NCI-H524 treated with DMSO at 0.1 percent for 48 hours (cell line): Measurements from ENCODE around the gene SIAH3.
A peak's percentile ranks its signal among the peaks of the same experiment; 100 is the strongest.

Source experiments
- DNase-seq: peaks from one replicate; lab custom pipeline; 2025; lab: John Stamatoyannopoulos, UW

SIAH3 gene

DNA sequence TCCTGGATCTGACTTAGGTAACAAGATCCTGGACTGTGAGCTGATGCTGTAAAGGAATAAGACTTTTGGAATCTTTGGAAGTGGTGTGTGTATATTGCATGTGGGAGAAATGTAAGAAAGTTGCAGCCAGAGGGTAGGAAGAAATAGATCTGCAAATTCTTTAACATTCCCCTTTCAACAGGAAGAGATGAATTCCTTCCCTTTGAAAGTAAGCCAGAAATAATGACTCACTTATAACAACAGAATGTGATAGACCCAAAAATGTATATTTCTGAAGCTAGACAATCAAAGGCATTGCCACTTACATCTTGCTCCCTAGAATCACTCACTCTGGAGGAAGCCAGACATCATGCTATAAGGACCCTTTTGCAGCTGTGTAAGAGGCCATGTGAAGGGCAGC is 9.8 kb upstream of the SIAH3 start:
- DNase-seq: no peak

DNA sequence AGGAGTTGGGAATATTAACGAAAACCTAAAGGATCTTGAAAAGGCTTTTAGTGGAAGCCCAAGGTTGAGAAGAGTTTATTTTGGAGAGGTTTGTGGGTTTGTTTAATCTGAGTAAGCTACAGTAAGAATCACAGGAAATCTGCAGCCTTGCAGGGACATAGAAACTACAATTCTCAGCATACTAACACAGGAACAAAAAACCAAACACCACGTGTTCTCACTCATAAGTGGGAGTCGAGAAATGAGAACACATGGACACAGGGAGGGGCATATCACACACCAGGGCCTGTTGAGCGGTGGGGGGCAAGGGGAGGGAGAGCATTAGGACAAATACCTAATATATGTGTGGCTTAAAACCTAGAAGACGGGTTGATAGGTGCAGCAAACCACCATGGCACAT is 8.7 kb upstream of the SIAH3 start:
- no peak for DNase-seq

DNA sequence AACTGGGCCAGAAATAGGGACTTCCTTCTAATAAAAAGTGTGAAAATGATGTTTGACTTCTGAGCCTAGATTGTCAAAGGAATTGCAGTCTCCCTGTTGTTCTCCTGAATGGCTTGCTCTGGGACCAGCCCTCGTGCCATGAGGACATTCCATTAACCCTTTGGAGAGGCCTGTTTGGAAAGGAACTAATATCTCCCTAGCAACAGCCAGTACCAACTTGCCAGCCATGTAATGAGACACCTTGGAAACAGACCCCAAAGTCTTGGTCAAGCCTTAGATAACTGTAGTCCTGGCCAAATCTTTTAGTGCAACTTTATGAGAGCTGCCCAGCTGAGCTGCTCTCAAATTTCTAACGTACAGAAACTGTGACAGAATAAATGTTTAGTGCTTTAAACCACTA is 8.2 kb upstream of the SIAH3 start:
- no peak for DNase-seq

DNA sequence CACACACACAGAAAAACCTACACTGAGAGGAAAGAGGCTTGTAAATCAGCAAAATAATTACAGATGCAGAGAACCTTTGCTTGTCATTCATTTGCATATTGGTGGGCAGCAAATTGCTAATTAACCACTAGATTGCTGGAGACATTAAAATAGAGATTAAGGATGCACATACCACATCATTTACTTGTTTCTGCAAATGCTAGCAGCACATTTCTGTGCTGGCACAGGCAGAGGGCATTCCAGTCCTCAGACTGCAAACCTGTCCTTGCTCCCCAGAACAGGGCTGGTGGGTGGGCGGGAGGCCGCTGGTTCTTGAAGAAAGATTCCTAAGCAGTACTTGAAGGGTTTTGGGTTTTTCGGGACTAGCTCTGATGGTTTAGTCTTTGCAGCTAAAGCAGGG is 941 bp upstream of the SIAH3 start:
- DNase-seq: no peak

DNA sequence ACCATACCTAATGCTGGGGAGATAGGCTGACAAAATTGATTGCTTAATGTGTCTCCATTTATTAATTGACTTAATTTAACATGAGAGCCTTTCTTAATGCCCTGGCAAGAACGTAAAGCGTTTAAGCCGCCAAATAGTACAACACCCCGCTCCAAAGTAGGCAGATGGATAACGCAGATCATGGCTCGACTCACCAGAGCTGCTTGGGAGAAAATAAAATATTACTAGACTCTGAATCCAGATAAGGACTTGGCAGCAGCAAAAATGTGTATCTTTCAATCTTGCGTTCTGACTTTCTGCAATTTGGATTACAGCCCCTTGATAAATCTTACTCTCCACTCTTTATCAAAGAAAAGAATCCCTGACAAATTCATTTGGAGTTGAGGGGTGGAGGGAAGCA is 403 bp upstream of the SIAH3 start:
- DNase-seq: no peak

DNA sequence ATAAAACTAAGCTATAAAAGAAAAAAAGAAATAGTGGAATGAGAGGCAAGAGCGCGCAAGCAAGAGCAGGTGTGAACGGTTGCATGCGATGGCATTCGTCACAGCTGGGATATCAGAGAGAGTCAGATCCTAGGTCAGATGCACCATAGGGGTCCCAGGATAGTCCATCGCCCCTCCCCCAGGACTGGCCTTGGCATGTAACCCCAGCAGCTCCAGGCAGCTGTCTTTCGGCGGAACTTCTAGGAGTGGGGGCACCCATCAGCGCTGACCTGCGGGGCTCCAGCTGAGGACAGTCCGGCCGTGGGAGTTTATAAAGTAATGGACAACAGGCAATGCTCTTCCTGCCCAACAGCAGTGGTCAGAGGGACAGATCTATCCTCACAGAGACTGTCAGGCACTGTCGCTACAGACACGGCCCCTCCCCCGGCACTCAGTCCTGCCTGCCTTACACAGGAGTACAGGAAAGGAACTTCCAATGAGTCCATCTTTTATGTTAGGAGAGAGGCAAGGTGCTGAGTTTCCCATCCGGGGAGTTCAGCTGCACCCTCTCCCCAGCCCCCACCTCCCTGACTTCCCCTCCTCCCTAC is 1.4 kb downstream of the SIAH3 start:
- DNase-seq: no peak

DNA sequence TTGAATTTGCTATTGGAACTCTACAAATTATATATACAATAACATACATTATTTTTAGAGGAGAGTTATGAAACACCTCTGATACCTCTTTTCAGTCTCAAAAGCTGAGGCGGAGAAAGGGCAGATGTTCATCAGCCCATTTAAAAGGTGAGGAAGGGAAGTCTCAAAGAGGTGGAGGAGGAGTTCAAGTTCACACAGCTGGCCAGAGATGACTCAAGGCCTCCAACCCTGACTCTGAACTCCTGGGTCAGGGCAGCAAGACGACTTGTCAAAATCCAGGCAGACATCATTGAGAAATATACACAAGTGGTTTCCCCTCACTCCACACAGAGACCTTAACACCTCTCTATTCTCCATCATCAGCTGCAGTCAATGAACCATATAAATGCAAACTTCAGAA is 2.1 kb downstream of the SIAH3 start:
- no peak for DNase-seq

DNA sequence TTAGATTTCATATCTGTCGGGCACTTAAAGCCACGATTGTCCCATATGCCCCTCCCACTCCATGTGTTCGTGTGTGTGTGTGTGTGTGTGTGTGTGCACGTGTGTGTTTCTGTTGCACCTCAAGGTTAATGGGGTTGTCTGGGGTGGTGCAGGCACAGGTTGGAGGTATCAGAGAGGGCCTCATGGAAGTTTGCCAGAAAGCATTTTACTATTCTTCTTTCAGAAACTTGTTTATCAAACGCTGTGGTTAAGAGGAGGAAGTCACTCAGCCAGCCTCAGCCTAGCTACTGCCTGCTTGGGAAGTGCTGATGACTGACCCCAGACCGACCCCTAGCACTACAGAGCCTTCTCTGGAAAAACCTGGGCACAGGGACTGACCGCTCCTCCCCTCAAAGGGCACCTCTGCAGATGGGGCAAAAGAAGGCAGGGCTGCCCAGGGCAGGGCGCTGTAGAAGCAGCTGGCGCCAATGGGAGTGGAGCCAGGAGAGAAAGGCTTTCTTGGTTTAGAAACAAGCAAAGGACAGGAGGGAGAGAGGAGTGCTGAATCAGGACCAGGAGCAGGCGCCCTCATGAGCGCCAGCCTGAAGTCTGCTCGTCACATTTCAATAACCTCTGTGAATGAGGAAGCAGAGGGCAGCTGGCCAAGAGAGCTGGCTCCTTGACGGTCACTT is 3.9 kb downstream of the SIAH3 start:
- peak; percentile 24 for DNase-seq

DNA sequence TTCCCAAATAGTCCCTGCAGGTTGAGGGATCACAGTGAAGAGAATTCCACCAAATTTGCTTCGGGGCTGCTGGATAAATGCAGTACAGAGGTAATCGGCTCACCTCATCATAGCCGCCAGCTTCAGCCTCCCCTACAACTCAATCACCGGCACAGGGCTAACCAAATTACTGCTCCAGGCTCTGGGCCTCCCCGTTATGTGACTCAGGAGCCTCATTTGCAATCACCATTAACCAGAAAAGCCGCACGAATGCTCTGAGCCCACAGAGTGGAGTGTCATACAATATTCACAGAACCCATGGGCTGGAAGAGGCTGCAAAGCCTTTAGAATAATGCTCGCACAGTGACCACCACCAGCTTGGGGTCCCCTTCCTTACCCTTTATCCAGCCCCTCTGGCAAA is 4.9 kb downstream of the SIAH3 start:
- DNase-seq: no peak

DNA sequence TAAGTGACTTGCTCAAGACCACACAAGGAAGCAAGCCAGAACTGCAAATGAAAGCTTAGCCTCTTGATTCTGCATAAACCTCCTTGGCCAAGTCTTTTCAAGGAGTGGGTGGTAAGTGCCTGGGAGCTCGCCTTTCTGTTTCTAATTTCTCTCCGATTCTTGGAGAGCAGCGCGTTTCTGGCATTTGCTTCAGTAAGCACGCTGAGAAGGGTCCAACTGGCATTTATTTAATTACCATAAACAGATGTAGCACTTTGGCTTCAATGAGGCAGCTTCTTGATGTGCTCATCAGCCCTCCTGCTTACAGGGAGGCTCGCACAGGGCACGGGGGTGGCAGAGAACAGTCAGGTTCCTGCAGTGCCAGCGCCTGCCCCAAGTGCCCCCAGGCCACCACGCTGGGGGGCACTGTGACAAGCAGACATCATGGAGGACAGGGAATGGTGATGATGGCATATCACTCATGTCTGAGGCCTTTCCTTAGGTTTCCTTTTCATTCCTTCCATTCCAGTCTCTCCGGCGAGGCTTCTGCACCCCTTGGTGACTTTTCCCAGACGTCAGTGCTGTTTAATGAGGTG is 13.3 kb downstream of the SIAH3 start:
- peak; percentile 75 for DNase-seq

DNA sequence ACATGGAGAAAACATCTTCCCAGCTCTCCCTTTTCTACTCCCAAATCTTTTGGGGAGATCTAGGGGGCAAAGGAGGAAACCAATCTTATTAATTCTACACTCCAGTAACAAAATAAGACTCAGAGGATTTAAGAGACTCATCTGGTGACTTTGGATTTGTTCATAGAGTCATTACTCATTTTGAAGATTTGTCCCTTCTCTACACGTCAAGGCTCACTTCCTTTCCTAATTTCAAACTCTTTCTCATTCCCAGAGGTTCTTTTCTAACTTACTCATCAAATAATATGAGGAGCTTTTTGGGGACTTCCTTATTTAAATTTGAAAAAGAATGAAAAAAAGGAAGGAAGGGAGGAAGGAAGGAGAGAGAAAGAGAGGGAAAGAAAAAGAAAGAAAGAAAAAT is 14.4 kb downstream of the SIAH3 start:
- no peak for DNase-seq

DNA sequence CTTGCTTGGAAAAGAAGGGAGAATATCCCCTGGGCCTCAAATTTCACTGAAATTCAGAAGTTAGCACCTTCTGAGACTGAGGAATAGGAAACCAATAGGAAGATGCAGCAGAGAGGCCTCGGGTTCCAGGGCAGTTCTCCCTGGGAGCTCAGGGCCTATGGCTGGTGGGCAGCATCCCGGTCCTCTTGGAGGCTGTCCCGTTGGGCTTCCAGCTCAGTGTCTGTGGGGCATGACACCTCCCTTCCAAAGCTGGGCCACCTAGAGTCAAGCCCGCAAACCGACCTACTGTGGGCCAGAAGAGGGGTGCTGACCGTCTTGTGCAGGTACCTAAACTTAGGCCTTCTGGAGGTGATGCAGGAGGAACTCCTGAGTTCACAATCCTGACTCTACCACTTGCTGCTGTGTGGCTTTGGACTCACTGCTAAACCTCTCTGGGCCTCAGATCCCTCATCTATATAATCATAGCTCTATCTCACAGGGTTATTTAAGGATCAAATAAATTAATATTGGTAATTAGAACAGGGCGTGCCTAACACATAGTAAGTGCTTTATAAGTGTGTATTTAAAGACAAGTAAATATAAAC is 17.1 kb downstream of the SIAH3 start:
- DNase-seq: no peak

DNA sequence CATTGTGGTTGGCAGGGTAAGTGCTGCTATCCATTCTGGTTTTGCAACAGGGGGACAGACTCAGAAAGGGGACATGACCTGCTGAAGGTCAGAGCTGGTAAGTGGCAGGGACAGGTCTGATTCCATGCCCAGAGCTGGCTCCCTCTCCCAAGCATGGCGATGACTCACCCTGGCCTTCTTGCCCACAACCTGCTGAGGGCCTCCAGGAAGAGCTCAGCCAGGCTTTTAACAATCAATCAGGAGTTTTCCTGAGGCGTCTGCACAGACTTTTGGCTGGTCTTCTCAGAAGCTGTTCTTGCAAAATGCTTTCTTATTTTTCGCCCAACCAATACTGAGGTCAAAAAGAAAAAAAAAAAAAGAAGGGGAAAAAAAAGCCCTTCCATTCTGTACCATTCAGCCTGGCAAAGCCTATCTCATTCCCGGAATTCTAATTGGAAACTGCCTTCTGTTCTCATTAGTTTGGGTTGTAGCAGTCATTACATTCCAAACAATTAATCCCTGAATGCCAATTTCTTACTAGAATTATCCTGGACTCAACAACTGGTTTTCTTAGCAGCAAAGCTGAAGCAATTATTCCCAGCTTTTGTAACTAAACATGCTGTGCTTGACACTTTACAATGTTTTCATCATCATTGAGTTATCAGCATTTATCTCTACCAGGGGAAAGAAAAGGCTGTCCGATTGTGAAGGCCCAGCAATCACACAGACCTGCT is 17.7 kb downstream of the SIAH3 start:
- DNase-seq: no peak

DNA sequence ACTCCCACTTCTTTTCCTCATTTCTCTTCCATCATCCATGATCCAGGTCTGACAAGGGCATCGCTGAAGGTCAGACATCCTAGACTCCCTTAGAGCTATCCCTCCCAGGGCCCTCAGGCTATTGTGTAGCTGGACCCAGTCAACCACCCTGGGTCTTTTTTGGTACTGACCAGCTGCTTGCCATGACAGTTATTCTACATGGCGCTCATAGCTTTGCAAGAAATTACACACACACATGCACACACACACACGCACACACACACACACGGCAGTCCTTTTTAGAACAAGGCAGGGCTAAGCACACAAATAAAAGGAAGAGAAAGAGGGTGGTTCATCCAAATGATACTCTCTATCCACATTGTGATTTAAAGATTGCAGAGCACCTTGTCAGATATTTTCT is 18.3 kb downstream of the SIAH3 start:
- no peak for DNase-seq

DNA sequence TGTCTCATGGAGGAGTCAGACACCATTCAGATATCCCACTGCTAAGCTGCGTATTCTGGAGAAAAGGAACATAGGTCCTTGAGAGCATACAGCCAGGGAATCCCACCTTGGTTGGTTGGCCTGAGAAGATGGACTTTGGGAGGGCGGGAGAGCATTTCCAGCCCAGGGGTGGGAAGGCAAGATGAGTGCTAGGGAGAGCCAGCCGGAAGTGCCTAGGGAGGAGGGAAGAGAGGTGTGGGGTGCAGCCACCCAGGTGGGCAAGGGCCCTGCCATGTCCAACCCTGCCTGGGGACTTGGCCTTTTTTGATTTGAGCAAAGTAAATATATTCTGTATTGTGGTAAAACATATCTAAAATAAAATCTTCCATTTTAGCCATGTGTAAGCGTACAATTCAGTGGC is 19.7 kb downstream of the SIAH3 start:
- DNase-seq: no peak

DNA sequence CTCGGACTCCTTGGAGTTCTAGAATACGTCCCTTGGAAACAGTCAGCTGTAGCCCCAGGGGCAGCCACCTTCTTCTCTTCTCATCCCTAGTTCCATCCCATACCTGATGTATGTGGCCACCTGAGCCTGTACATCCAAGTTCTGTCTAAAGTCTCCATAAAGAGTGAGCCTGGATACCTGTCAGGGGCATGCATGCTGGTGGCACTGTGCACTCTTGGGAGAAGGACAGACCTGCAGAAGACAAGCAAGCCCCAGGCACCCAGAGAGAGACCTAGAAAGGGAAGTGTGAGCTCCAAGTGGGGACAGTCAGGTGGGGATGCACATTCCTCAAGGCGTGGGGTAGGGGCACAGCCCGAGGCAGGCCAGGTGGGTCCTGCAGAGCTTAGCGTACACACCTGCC is 21.4 kb downstream of the SIAH3 start:
- DNase-seq: no peak

DNA sequence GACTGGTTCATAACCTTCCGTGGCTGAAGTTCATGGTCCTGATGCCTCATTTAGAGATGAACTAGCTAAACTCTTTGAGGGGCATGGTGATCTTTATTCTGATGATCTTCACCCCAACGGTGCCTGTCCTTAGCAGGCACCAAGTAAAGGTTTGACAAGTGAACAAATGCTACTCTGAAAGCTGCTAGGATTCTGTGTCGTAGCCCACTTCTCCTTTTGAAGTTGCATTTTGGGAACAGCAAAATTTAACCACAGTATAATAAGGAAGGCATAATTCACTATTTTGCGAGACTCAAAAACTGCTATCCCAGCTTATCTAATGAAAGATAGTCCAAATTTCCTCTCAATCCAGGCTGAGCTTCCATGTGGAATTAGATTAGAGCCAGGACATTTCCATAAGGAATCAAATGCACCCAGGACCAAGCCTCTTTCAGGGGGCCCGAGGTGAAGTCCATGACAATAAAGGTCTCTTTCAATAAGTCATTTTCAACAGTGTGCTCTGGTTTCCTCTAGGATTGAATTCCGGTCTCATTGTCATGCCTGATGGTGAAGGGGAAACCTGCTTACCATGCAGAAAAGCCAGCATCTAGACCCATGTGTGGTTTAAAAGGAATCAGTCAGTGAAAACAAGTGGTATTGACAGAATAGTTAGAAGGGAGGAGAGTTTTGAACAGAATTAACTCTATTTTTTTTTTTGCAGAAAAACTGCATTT is 23.1 kb downstream of the SIAH3 start:
- no peak for DNase-seq

DNA sequence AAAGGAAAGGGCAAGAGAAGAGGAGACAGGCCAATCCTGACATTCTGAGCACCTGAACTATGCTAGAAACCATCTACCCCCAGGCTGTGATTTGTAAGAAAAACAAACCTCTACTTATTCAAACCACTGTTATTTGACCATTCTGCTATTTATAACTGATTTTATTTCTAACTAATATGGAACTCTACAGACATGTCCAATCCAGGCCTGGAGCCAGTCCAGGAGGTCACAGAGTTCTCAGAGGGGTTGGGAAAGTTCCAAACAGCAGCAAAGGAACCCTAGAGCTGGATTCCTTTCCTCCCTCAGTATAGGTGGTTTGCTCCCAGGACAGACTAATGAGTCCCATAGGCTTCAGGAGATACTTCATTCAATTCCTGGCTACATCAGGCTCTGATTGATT is 24.2 kb downstream of the SIAH3 start:
- no peak for DNase-seq

DNA sequence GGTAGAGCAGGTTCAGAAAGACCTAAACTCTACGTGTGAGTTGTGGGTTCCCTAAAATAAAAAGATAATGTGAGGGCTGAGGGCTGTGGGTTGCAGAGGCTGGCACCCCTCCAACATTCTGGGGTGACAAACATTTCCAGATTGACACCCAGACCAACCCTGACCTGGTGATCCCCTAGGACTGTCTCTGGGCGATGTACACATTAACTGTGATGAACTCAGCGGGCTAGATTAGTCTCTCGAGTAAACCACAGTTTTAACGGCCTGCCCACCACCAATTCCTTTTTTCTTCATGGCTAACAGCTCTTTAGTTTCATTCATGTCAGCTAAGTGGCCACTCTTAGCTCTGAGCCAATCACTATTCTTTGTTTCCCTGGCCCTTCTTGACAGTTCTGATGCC is 24.8 kb downstream of the SIAH3 start:
- DNase-seq: no peak

DNA sequence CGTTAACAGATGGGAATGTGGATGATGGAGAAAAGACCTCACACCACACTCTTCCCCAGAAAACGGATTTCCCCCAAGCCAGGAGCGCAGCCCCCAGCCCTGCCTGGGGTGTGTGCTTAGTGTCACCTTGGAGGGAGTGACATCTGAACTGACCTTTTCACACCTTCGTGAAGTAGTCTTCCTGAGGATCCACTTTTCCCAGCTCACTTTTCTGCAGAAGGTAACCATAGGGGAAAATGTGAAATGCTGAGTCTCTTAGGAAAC is 26.2 kb downstream of the SIAH3 start:
- no peak for DNase-seq

DNA sequence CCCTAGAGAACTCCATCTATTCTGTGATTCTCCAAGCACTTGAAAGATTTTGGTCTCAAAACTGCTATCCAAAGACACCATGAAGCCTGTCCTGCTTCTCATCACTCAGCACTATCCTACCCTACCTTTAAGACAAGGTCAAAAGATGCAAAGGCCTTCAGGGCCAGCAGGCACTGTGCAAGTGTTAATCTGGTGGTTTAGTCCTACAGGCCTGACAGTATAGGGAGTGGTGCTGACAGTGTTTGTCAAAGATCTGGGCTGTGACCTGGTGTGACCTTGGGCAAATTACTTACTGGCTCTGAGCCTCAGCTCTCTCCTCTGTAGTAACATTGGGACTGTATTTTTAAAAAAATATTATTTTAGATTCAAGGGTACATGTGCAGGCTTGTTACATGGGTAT is 28.0 kb downstream of the SIAH3 start:
- DNase-seq: no peak

DNA sequence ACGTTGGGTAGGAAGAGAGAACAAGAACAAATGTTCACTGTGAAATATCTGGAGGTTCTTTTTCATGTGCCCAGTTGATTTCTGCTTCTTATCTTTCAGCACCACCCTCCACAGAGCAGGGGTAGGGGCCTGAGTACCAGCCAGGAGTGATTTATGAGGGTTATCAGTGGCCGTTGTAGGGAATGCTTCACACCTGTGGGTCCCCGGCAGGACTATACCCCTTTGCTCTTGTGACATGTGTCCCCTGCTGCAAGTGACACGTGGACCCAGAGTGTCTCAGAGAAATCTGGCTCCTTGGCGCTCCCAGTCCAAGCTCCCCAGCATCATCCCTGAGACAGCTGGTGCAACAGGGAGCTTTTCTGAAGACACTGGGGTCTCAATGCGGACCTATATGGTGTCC is 29.7 kb downstream of the SIAH3 start:
- DNase-seq: no peak
